Neural cell (in vitro differentiated cells): ENCODE data around the gene SRSF5. TPM values are rescaled to one million over a fixed set of nuclear protein-coding genes. Genes with fewer than 3 reads are reported as not detected.
"Not testable (repeated sequence)": the region's sequence is repeated elsewhere in the genome, so short reads cannot be mapped to it uniquely, and the experiment has no call there.

Experiments
- H2AFZ ChIP-seq: fragments of 200-600, 300-800 bp; sonication (generic), shearing (Covaris generic); 2 replicates; pipeline ENCODE4 v1.6.0; 2014; ENCODE audit warnings: low read depth, mild to moderate bottlenecking, antibody characterized with exemption, low read length, moderate library complexity
- H3F3A ChIP-seq: fragments of 200-600 bp; shearing (Covaris generic); 2 replicates; pipeline ENCODE4 v1.6.1; 2016; ENCODE audit warnings: mild to moderate bottlenecking, moderate library complexity, mixed read lengths, antibody characterized with exemption, low read length; ENCODE audit not compliant: insufficient read depth, poor library complexity, severe bottlenecking
- H3K27ac ChIP-seq: fragments of 200-600, 300-800 bp; sonication (generic), shearing (Covaris generic); 2 replicates; pipeline ENCODE4 v1.5.1; 2014; ENCODE audit warnings: mild to moderate bottlenecking, low read length, moderate library complexity
- H3K27me3 ChIP-seq: fragments of 300-800, 200-600 bp; sonication (generic), shearing (Covaris generic); 2 replicates; pipeline ENCODE4 v1.6.0; 2014; ENCODE audit warnings: mild to moderate bottlenecking, low read depth, low read length, moderate library complexity; ENCODE audit not compliant: insufficient read depth
- H3K36me3 ChIP-seq: fragments of 300-800, 200-600 bp; sonication (generic), shearing (Covaris generic); 2 replicates; pipeline ENCODE4 v1.5.1; 2014; ENCODE audit warnings: mild to moderate bottlenecking, antibody characterized with exemption, low read length, moderate library complexity; ENCODE audit not compliant: insufficient read depth
- H3K4me2 ChIP-seq: fragments of 300-800, 200-600 bp; sonication (generic), shearing (Covaris generic); 2 replicates; pipeline ENCODE4 v1.6.0; 2014; ENCODE audit warnings: mild to moderate bottlenecking, low read length
- H3K4me3 ChIP-seq: fragments of 300-800, 200-600 bp; sonication (generic), shearing (Covaris generic); 2 replicates; pipeline ENCODE4 v1.5.1; 2014; ENCODE audit warnings: mild to moderate bottlenecking, low read length, moderate library complexity
- H3K79me2 ChIP-seq: fragments of 200-600 bp; shearing (Covaris generic); replicated peaks from 2 replicates; pipeline ENCODE4 v1.6.0; 2014; ENCODE audit warnings: mild to moderate bottlenecking, low read length, moderate library complexity; ENCODE audit not compliant: insufficient read depth
- H3K9ac ChIP-seq: fragments of 300-800, 200-600 bp; sonication (generic), shearing (Covaris generic); 2 replicates; pipeline ENCODE4 v1.6.1; 2016; ENCODE audit warnings: mild to moderate bottlenecking, low read length, mixed read lengths
- H3K9me2 ChIP-seq: fragments of 200-600 bp; shearing (Covaris generic); 2 replicates; pipeline ENCODE4 v1.6.1; 2016; ENCODE audit warnings: mild to moderate bottlenecking, low read length, mixed read lengths; ENCODE audit not compliant: insufficient read depth
- H3K9me3 ChIP-seq: fragments of 200-600, 300-800 bp; sonication (generic), shearing (Covaris generic); 2 replicates; pipeline ENCODE4 v1.6.1; 2016; ENCODE audit warnings: mild to moderate bottlenecking, mixed run types, low read length, moderate library complexity, mixed read lengths
- H4K20me1 ChIP-seq: fragments of 200-600 bp; shearing (Covaris generic); 2 replicates; pipeline ENCODE4 v1.6.1; 2016; ENCODE audit warnings: mild to moderate bottlenecking, mixed run types; ENCODE audit not compliant: insufficient read depth
- EP300 ChIP-seq: fragments of 450-650 bp; conservative IDR thresholded peaks from 2 replicates; pipeline ENCODE4 v1.6.1; 2014; ENCODE audit warnings: antibody characterized with exemption, mild to moderate bottlenecking, moderate library complexity; ENCODE audit not compliant: poor library complexity, severe bottlenecking
- EZH2 ChIP-seq: fragments of 200-600, 300-800 bp; shearing (Covaris generic), sonication (generic); IDR thresholded peaks from 2 replicates; pipeline ENCODE4 v1.6.1; 2014; ENCODE audit warnings: antibody characterized with exemption, low read length, borderline replicate concordance, mild to moderate bottlenecking; ENCODE audit not compliant: insufficient read depth, poor library complexity, severe bottlenecking
- MXI1 ChIP-seq: fragments of 450-650 bp; conservative IDR thresholded peaks from 2 replicates; pipeline ENCODE4 v1.6.1; 2014; ENCODE audit warnings: antibody characterized with exemption, mild to moderate bottlenecking; ENCODE audit not compliant: poor library complexity, severe bottlenecking
- POLR2AphosphoS5 ChIP-seq: IDR thresholded peaks from 2 replicates; pipeline ENCODE4 v1.6.1; 2012
- RAD21 ChIP-seq: fragments of 450-650 bp; conservative IDR thresholded peaks from 2 replicates; pipeline ENCODE4 v1.6.1; 2014; ENCODE audit warnings: antibody characterized with exemption, mild to moderate bottlenecking, moderate library complexity
- SMC3 ChIP-seq: fragments of 450-650 bp; conservative IDR thresholded peaks from 2 replicates; pipeline ENCODE4 v1.6.1; 2014; ENCODE audit warnings: antibody characterized with exemption, mild to moderate bottlenecking, moderate library complexity; ENCODE audit not compliant: poor library complexity
- TAF1 ChIP-seq: IDR thresholded peaks from 2 replicates; pipeline ENCODE4 v1.6.1; 2012; ENCODE audit warnings: low read depth
- polyA plus RNA-seq: library from polyadenylated mRNA; depleted of rRNA; stranded (reverse); fragments of >200 nt; gene quantifications from 2 replicates; pipeline ENCODE4 v1.2.3, GENCODE V29; 2014
- TF ChIP-seq, protein P1 (sequence below): fragments of 450-650 bp; IDR thresholded peaks from 2 replicates; pipeline ENCODE4 v1.5.1; 2014; ENCODE audit warnings: antibody characterized with exemption, mild to moderate bottlenecking, moderate library complexity; ENCODE audit not compliant: poor library complexity, severe bottlenecking
- TF ChIP-seq, protein P2 (sequence below): IDR thresholded peaks from 2 replicates; pipeline ENCODE4 v1.6.1; 2012; ENCODE audit warnings: borderline replicate concordance

SRSF5 gene
- polyA plus RNA-seq, 1 donor from 2014 or later, result 1,017 TPM

DNA sequence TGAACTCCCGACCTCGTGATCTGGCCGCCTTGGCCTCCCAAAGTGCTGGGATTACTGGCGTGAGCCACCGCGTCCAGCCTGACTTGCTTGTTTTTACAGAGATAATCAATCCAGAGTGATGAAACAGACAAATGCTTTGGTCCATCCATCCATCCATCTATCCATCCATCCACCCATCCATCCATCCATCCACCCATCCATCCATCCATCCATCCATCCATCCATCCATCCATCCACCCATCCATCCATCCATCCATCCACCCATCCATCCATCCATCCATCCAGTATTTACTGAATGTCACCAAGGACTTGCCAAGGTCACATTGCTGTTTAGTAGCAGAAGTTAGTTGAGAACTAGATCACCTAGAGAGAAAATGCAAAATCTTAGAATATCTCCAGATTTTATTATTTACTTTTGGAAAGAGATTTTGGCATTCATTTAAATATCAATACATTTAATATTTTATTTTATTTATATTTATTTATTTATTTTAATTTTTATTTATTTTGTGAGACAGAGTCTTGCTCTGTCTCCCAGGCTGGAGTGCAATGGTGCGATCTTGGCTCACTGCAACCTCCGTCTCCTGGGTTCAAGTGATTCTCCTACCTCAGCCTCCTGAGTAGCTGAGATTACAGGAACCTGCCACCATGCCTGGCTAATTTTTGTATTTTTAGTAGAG is 34.9 kb upstream of the SRSF5 start:
- not testable (repeated sequence) for H3K27ac ChIP-seq, H3K79me2 ChIP-seq, H3K4me3 ChIP-seq, H3K36me3 ChIP-seq, H3K9me2 ChIP-seq, H2AFZ ChIP-seq, H3K4me2 ChIP-seq, H4K20me1 ChIP-seq, H3K9ac ChIP-seq, H3F3A ChIP-seq, H3K9me3 ChIP-seq, H3K27me3 ChIP-seq

DNA sequence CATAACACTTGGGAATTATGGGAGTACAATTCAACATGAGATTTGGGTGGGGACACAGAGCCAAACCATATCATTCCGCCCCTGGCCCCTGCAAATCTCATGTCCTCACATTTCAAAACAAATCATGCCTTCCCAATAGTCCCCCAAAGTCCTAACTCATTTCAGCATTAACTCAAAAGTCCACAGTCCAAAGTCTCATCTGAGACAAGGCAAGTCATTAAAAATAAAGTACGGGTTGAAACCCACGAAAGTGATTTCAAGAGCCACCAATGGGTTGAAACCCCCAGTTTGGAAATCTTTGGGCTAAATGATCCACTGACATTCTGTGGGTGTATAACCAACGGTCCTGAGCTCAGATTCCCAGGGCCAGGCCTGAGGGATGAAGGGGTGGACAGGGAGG is 30.5 kb upstream of the SRSF5 start:
- not testable (repeated sequence) for H3K36me3 ChIP-seq, H3F3A ChIP-seq, H3K9me2 ChIP-seq, H3K9ac ChIP-seq, H3K79me2 ChIP-seq, H3K9me3 ChIP-seq, H3K27me3 ChIP-seq, H3K4me2 ChIP-seq, H4K20me1 ChIP-seq, H3K4me3 ChIP-seq, H3K27ac ChIP-seq, H2AFZ ChIP-seq

DNA sequence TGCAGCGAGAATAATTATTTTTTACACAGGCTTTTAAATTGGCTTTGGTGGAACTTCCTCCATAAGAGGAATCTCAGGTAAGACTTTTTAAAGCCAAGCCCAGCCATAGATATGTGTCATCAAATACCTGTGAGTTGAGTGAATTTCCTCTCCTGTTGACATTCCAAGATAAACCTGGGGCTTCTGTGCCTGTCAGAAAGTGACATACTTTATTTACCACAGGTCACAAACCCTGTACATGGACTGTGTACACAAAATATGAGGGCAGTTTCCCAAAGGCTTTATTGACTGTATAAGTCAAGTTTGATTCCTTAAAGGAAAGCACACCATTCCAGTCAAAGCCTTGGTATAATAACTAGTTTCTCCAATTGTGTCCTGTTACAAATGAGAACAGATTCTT is 25.9 kb upstream of the SRSF5 start:
- Histone ChIP-seq H2AFZ (no peak overlapping the region), H3K4me2 (no peak overlapping the region), H3K4me3 (no peak overlapping the region), H3K9me3 (no peaks in the 10 kb centered on the region), H3K27ac (no peak overlapping the region), H3K9me2 (no peaks in the 10 kb centered on the region), H4K20me1 (no peaks in the 10 kb centered on the region), H3K36me3 (no peaks in the 10 kb centered on the region), H3F3A (no peaks in the 10 kb centered on the region), H3K27me3 (no peaks in the 10 kb centered on the region), H3K9ac (no peak overlapping the region), H3K79me2 (no peaks in the 10 kb centered on the region)
- TF ChIP-seq EZH2, result no peak
- TF ChIP-seq, protein P1, sequence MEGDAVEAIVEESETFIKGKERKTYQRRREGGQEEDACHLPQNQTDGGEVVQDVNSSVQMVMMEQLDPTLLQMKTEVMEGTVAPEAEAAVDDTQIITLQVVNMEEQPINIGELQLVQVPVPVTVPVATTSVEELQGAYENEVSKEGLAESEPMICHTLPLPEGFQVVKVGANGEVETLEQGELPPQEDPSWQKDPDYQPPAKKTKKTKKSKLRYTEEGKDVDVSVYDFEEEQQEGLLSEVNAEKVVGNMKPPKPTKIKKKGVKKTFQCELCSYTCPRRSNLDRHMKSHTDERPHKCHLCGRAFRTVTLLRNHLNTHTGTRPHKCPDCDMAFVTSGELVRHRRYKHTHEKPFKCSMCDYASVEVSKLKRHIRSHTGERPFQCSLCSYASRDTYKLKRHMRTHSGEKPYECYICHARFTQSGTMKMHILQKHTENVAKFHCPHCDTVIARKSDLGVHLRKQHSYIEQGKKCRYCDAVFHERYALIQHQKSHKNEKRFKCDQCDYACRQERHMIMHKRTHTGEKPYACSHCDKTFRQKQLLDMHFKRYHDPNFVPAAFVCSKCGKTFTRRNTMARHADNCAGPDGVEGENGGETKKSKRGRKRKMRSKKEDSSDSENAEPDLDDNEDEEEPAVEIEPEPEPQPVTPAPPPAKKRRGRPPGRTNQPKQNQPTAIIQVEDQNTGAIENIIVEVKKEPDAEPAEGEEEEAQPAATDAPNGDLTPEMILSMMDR, result no peak
- no peak for TF ChIP-seq EP300
- no peak for TF ChIP-seq TAF1
- TF ChIP-seq RAD21, result no peak
- TF ChIP-seq POLR2AphosphoS5, result no peak
- TF ChIP-seq, protein P2, sequence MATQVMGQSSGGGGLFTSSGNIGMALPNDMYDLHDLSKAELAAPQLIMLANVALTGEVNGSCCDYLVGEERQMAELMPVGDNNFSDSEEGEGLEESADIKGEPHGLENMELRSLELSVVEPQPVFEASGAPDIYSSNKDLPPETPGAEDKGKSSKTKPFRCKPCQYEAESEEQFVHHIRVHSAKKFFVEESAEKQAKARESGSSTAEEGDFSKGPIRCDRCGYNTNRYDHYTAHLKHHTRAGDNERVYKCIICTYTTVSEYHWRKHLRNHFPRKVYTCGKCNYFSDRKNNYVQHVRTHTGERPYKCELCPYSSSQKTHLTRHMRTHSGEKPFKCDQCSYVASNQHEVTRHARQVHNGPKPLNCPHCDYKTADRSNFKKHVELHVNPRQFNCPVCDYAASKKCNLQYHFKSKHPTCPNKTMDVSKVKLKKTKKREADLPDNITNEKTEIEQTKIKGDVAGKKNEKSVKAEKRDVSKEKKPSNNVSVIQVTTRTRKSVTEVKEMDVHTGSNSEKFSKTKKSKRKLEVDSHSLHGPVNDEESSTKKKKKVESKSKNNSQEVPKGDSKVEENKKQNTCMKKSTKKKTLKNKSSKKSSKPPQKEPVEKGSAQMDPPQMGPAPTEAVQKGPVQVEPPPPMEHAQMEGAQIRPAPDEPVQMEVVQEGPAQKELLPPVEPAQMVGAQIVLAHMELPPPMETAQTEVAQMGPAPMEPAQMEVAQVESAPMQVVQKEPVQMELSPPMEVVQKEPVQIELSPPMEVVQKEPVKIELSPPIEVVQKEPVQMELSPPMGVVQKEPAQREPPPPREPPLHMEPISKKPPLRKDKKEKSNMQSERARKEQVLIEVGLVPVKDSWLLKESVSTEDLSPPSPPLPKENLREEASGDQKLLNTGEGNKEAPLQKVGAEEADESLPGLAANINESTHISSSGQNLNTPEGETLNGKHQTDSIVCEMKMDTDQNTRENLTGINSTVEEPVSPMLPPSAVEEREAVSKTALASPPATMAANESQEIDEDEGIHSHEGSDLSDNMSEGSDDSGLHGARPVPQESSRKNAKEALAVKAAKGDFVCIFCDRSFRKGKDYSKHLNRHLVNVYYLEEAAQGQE, result no peak
- no peak for TF ChIP-seq MXI1
- no peak for TF ChIP-seq SMC3
